ENCODE measurements around the gene LSM10. TPM values are rescaled to one million over a fixed set of nuclear protein-coding genes. Genes with fewer than 3 reads are reported as not detected.

Gene LSM10
- total RNA-seq, 2 experiments from 2014 or later, result 43.2 to 133 TPM

- no peaks in the 10 kb centered on the region for H3K9me3 ChIP-seq (ENCODE audit: low read length)
- H3K9me2 ChIP-seq (ENCODE audit: insufficient read depth, low read length), result no peaks in the 10 kb centered on the region
- no peak overlapping the region for H3K4me2 ChIP-seq (ENCODE audit: low read length)
- TF ChIP-seq CTCF (conservative IDR thresholded peaks at IDR 0.05; ENCODE audit: low read length) (no peak), EZH2phosphoT487 (IDR thresholded peaks at IDR 0.05; ENCODE audit: borderline replicate concordance, low read depth, low read length) (no peak)
- H2AFZ ChIP-seq (ENCODE audit: low read length), result no peak overlapping the region
- no peaks in the 10 kb centered on the region for H4K20me1 ChIP-seq (ENCODE audit: insufficient read depth, low read length)
- no peak for DNase-seq (ENCODE audit: low spot score)
- H3K27ac ChIP-seq (ENCODE audit: low read depth, low read length, poor library complexity, severe bottlenecking), result no peak overlapping the region
- H3K36me3 ChIP-seq (ENCODE audit: insufficient read depth, low read length), result peaks cover 84% of the 10 kb centered on the region
- intact Hi-C loops (cut with micrococcal nuclease; ENCODE audit: unreplicated experiment), result no loop called here
- peaks cover 4% of the 10 kb centered on the region; the same call in 1 of the 2 replicates for H3K79me2 ChIP-seq (ENCODE audit: insufficient read depth, low read depth, low read length)
- H3K4me1 ChIP-seq (ENCODE audit: insufficient read depth, low read length, poor library complexity, severe bottlenecking), result no peaks in the 10 kb centered on the region
- no TSS peak for BruUV-seq (replicated peaks)
- ChIA-PET POLR2A (interaction anchor here (1.2 kb wide), 1 partner anchor 9 kb away, joined by 3 read pairs; no protein-coding TSS in a partner anchor), CTCF (ENCODE audit: unreplicated experiment) (no interaction called here)
- H3K4me3 ChIP-seq (ENCODE audit: low read depth, low read length, poor library complexity, severe bottlenecking), result no peak overlapping the region
Measured at GRCh38 chr1:36359383-36359782, 38.3 kb downstream of the LSM10 start.

- no peaks in the 10 kb centered on the region for H3K79me2 ChIP-seq (ENCODE audit: insufficient read depth, low read depth, low read length)
- H3K4me1 ChIP-seq (ENCODE audit: insufficient read depth, low read length, poor library complexity, severe bottlenecking), result no peaks in the 10 kb centered on the region
- no peak for DNase-seq (ENCODE audit: low spot score)
- no peaks in the 10 kb centered on the region for H3K9me2 ChIP-seq (ENCODE audit: insufficient read depth, low read length)
- H2AFZ ChIP-seq (ENCODE audit: low read length), result no peak overlapping the region
- no peak overlapping the region for H3K4me3 ChIP-seq (ENCODE audit: low read depth, low read length, poor library complexity, severe bottlenecking)
- H3K36me3 ChIP-seq (ENCODE audit: insufficient read depth, low read length), result peaks cover 86% of the 10 kb centered on the region
- ChIA-PET POLR2A (interaction anchor here (0.8 to 1.2 kb wide), 2 partner anchors 10 to 11 kb away, joined by 3 read pairs; no protein-coding TSS in a partner anchor), CTCF (ENCODE audit: unreplicated experiment) (no interaction called here)
- intact Hi-C loops (cut with micrococcal nuclease; ENCODE audit: unreplicated experiment), result no loop called here
- H3K27ac ChIP-seq (ENCODE audit: low read depth, low read length, poor library complexity, severe bottlenecking), result no peak overlapping the region
- TF ChIP-seq CTCF (conservative IDR thresholded peaks at IDR 0.05; ENCODE audit: low read length) (no peak), EZH2phosphoT487 (IDR thresholded peaks at IDR 0.05; ENCODE audit: borderline replicate concordance, low read depth, low read length) (no peak)
- H3K4me2 ChIP-seq (ENCODE audit: low read length), result no peak overlapping the region
- BruUV-seq (replicated peaks), result no TSS peak
- H3K9me3 ChIP-seq (ENCODE audit: low read length), result no peaks in the 10 kb centered on the region
- no peaks in the 10 kb centered on the region for H4K20me1 ChIP-seq (ENCODE audit: insufficient read depth, low read length)
Measured at GRCh38 chr1:36358514-36359084, 39.1 kb downstream of the LSM10 start.

DNA sequence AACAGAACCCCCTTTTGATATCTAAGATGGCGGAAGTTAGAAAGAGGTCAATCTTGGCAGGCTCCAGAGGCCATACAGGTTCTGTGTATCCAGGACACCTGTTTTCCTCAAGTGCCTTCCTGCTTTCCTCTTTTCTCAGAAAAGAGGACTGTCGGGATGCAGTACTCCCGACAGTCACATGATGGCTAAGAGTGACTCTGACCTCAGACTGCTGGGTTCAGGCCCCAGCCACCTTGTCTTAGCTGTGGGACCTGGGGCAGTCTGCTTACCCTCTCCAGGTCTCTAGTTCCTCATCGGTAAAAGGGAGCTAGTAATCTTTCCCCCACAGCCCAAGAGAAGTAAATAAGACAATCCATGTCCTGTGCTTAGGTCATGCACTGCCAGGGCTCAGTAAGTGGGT is 41.9 kb downstream of the LSM10 start:
- H2AFZ ChIP-seq (ENCODE audit: low read length), result no peak overlapping the region
- H3K4me3 ChIP-seq (ENCODE audit: low read depth, low read length, poor library complexity, severe bottlenecking), result no peak overlapping the region
- H3K9me3 ChIP-seq (ENCODE audit: low read length), result no peaks in the 10 kb centered on the region
- H3K9me2 ChIP-seq (ENCODE audit: insufficient read depth, low read length), result no peaks in the 10 kb centered on the region
- H3K4me2 ChIP-seq (ENCODE audit: low read length), result no peak overlapping the region
- BruUV-seq (replicated peaks), result no TSS peak
- intact Hi-C loops (cut with micrococcal nuclease; ENCODE audit: unreplicated experiment), result no loop called here
- peaks cover 85% of the 10 kb centered on the region for H3K36me3 ChIP-seq (ENCODE audit: insufficient read depth, low read length)
- DNase-seq (ENCODE audit: low spot score), result no peak
- no peaks in the 10 kb centered on the region for H3K4me1 ChIP-seq (ENCODE audit: insufficient read depth, low read length, poor library complexity, severe bottlenecking)
- H4K20me1 ChIP-seq (ENCODE audit: insufficient read depth, low read length), result no peaks in the 10 kb centered on the region
- POLR2A ChIA-PET, result no interaction called here
- no peak overlapping the region for H3K27ac ChIP-seq (ENCODE audit: low read depth, low read length, poor library complexity, severe bottlenecking)
- no peak for TF ChIP-seq EZH2phosphoT487 (IDR thresholded peaks at IDR 0.05; ENCODE audit: borderline replicate concordance, low read depth, low read length)
- no peak for TF ChIP-seq CTCF (conservative IDR thresholded peaks at IDR 0.05; ENCODE audit: low read length)
- no peaks in the 10 kb centered on the region for H3K79me2 ChIP-seq (ENCODE audit: insufficient read depth, low read depth, low read length)
- CTCF ChIA-PET (ENCODE audit: unreplicated experiment), result no interaction called here
